Fibroblast of upper back skin (primary cell): Measurements from ENCODE around the gene CNPY1.
A peak's percentile ranks its signal among the peaks of the same experiment; 100 is the strongest.

Source experiments
- DNase-seq: peaks from one replicate; pipeline ENCODE4 v3.0.0-alpha.2; 2013

Gene CNPY1

GRCh38 chr7:155463114-155463811 is 83.1 kb downstream of the CNPY1 start:
- no peak for DNase-seq

- DNase-seq: no peak
Measured at GRCh38 chr7:155462163-155462735, 84.1 kb downstream of the CNPY1 start.

GRCh38 chr7:155461631-155462030 is 84.7 kb downstream of the CNPY1 start:
- DNase-seq: no peak

- no peak for DNase-seq
Measured at GRCh38 chr7:155460926-155461613, 85.3 kb downstream of the CNPY1 start.

- DNase-seq: no peak
Measured at GRCh38 chr7:155459700-155460461, 86.5 kb downstream of the CNPY1 start.

GRCh38 chr7:155458878-155459699 is 87.3 kb downstream of the CNPY1 start:
- DNase-seq: no peak

- DNase-seq: no peak
Measured at GRCh38 chr7:155458111-155458877, 88.1 kb downstream of the CNPY1 start, which contains the start of gene EN2. Gene EN2, plus strand, starts transcription at chr7:155458129. Its CDS starts 249 bp downstream, at chr7:155458378.

- no peak for DNase-seq
Measured at GRCh38 chr7:155457544-155458110, 88.7 kb downstream of the CNPY1 start.

- peak; percentile 53 for DNase-seq
Measured at GRCh38 chr7:155456738-155457543, 89.4 kb downstream of the CNPY1 start.

GRCh38 chr7:155455776-155456737 is 90.3 kb downstream of the CNPY1 start:
- no peak for DNase-seq

GRCh38 chr7:155455132-155455693 is 91.1 kb downstream of the CNPY1 start:
- no peak for DNase-seq

GRCh38 chr7:155454183-155455112 is 91.9 kb downstream of the CNPY1 start:
- DNase-seq: no peak

- DNase-seq: no peak
Measured at GRCh38 chr7:155453296-155454182, 92.8 kb downstream of the CNPY1 start.

- DNase-seq: no peak
Measured at GRCh38 chr7:155452505-155453295, 93.7 kb downstream of the CNPY1 start.

GRCh38 chr7:155451840-155452239 is 94.5 kb downstream of the CNPY1 start:
- DNase-seq: no peak
